GM12874 (cell line): ENCODE measurements around the gene HECTD1.

Experiments
- CTCF ChIP-seq: IDR thresholded peaks from 2 replicates; pipeline ENCODE4 v1.5.1; 2011; ENCODE audit warnings: low read depth, mild to moderate bottlenecking, control low read depth, low read length, moderate library complexity; ENCODE audit not compliant: insufficient read depth

HECTD1 gene

DNA sequence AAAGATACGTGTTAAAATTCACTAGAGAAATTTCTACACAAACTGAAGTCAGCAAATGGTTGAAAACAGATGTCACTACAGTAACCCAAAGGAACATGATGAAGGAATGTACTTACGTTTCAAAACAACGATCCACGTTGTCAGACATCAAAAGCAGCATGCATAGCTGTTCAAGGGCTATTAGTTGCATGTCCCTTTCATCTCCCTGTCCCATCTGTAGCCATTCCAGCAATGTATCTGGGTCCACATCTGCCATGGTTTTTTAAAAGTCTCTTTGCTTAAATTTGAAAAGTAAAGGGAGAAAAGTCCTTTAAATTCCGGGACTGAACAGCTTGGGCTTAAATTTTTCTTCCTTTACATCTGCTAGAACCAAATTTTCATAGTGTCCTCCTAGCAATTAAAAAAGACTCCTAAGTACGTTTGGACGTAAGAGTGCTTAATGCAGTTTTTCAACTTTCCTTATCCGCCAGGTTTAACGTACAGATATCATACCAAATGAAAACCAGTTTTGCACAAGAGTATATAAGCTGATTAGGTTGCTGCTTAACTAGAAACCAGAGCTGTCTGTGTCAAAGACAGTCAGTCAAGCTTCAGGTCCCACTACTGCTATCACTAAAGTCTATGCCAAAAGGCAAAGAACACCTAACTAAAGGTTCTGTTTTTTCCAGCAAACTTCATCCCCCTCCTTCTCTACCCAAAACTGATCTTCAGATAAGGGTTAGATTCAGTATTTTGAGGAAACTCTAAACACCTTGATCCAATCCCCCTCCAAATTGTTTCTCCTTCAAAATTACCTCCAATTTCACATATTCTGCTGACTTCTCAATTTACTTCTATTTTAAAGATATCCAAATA, 1.7 kb downstream of the HECTD1 start:
- TF ChIP-seq CTCF, result no peak

DNA sequence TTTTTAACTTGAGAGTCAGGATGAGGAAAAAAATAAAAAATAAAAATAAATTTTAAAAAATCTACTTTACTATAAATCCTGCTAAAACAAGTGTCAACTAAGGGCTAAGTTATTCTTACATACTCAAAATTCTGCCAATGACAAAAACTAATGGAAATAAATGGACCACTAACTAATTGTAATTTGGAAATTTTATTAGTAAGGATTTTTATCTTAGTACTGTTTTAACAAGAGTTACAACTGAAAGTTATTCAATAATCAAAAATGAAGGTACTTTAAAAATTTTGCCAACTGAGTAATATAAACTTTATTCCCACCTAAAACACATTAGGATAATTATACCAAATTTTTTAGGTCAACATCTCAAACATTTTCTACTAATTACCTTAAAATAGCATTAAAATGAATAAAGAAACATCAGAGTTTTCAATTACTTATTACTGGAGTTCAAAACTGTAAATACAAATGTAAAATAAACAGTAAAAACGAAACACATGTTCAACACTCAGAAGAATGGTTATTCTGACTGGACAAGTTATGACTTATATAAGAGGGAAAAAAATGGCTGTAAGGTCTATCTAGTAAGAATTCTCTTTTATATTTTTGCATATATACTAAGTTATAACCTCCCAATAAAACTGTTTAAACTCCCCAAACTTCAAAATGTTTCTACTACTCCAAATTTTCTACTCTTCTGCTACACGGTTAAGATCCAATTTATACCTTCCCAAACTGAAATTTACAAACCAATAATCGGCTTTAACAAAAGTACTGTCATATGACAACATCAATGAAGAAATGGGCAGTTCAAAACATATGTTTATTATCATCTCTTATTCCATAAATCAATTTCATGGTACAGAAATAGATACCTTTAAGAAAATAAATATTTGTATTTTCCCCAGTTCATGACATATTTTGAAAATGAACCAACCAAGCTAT, 2.7 kb downstream of the HECTD1 start:
- no peak for TF ChIP-seq CTCF

GRCh38 chr14:31203414-31203742, 4.2 kb downstream of the HECTD1 start:
- TF ChIP-seq CTCF, result no peak

DNA sequence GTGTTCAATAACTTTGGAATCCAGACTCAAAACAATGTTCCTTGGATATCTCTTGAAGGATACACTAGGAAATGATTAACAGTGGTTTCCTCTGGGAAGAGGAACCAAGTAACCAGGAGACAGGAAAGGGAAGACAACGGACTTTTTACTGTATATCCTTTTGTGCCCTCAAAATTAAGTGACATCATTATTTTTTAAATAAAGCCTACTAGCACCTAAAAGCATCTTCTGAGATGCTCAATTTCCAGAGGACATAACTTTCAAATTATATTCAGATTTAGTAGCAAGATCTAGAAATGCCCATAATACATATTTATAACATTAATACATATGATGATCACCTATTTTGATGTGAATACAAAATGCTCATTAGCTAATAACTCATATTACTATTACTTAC, 6.5 kb downstream of the HECTD1 start:
- TF ChIP-seq CTCF, result no peak

GRCh38 chr14:31200702-31200990, 6.9 kb downstream of the HECTD1 start:
- TF ChIP-seq CTCF, result no peak

GRCh38 chr14:31197671-31198070, 9.9 kb downstream of the HECTD1 start:
- TF ChIP-seq CTCF, result no peak

- TF ChIP-seq CTCF, result no peak
These were observed 10.6 kb downstream of the HECTD1 start for GRCh38 chr14:31196839-31197492.
